ENCODE data around the gene ARF4. TPM values are rescaled to one million over a fixed set of nuclear protein-coding genes. Genes with fewer than 3 reads are reported as not detected.
"Not testable (repeated sequence)": the region's sequence is repeated elsewhere in the genome, so short reads cannot be mapped to it uniquely, and the experiment has no call there.

Gene ARF4
- 100 to 1,000 TPM in 6 of 7 donors, 10 to 100 TPM in 1; 84.5 to 149 (median 131) TPM for total RNA-seq
- 100 to 1,000 TPM; 119 to 295 TPM for polyA plus RNA-seq
- long read RNA-seq, donor 1, transcript ARF4-201 (6 exons, 1,660 nt) = major isoform, 517 of 534 reads
- long read RNA-seq, donor 1, partial matches to known transcripts = 5 of 534 reads
- long read RNA-seq, donor 1, other reads (novel, unspliced or antisense) = 8 of 534 reads
- long read RNA-seq, donor 2, transcript ARF4-201 (6 exons, 1,660 nt) = major isoform, 110 of 121 reads
- long read RNA-seq, donor 2, partial matches to known transcripts = 9 of 121 reads
- long read RNA-seq, donor 2, other reads (novel, unspliced or antisense) = 0 of 121 reads
- long read RNA-seq, donor 3, transcript ARF4-201 (6 exons, 1,660 nt) = major isoform, 194 of 205 reads
- long read RNA-seq, donor 3, partial matches to known transcripts = 2 of 205 reads
- long read RNA-seq, donor 3, other reads (novel, unspliced or antisense) = 6 of 205 reads

- DNase-seq = peak; percentile 99 to 100 (median 100)
- Histone ChIP-seq H3K36me3 (no peaks in the 10 kb centered on the region), H3K4me1 (ENCODE audit: insufficient read depth) (peaks cover 7% of the 10 kb centered on the region), H3K4me3 (peak within 1 kb of the TSS; percentile 97), H3K27me3 (no peaks in the 10 kb centered on the region), H3K27ac (peak within 1 kb of the TSS; percentile 83 to 97), H3K9me3 (no peaks in the 10 kb centered on the region)
- intact Hi-C loops (cut with DNase I) = loop anchor here in 1 of 4 donors (2.0 kb wide), 2 partner anchors 41 to 95 kb away; partner anchors contain the start of genes DENND6A and PDE12
- TF ChIP-seq EP300 (IDR thresholded peaks at IDR 0.05) (no peak), POLR2A (IDR thresholded peaks at IDR 0.05) (peak; percentile 98), CTCF (IDR thresholded peaks at IDR 0.05) (peak in 1 of 3 donors; percentile 17)
- 0 to 1% (median 0%) methylated on average over 40 to 67 of the region's 67 CpGs for WGBS, 3 donors
These were observed at the start of gene ARF4 for GRCh38 chr3:57597127-57597923. Gene ARF4, minus strand, starts transcription at chr3:57597344. Its CDS starts 204 bp downstream, at chr3:57597140.

- Histone ChIP-seq H3K4me3 (no peak overlapping the region), H3K9me3 (no peaks in the 10 kb centered on the region), H3K27me3 (no peaks in the 10 kb centered on the region), H3K27ac (no peak overlapping the region), H3K36me3 (no peaks in the 10 kb centered on the region), H3K4me1 (ENCODE audit: insufficient read depth) (peaks cover 4% of the 10 kb centered on the region)
- 48 to 58% (median 57%) methylated on average over 2 of the region's 2 CpGs for WGBS, 3 donors
- DNase-seq = peak in 3 of 5 donors; percentile 27 to 40 (median 28)
- peak in 1 of 3 donors; percentile 25 for TF ChIP-seq CTCF (IDR thresholded peaks at IDR 0.05)
- TF ChIP-seq EP300 (IDR thresholded peaks at IDR 0.05) = no peak
- TF ChIP-seq POLR2A (IDR thresholded peaks at IDR 0.05) = no peak
- intact Hi-C loops (cut with DNase I) = loop anchor here in 1 of 4 donors (10.0 kb wide), 1 partner anchor 178 kb away; no protein-coding TSS in a partner anchor
These were observed 49.6 kb upstream of the ARF4 start for GRCh38 chr3:57646723-57647122.

DNA sequence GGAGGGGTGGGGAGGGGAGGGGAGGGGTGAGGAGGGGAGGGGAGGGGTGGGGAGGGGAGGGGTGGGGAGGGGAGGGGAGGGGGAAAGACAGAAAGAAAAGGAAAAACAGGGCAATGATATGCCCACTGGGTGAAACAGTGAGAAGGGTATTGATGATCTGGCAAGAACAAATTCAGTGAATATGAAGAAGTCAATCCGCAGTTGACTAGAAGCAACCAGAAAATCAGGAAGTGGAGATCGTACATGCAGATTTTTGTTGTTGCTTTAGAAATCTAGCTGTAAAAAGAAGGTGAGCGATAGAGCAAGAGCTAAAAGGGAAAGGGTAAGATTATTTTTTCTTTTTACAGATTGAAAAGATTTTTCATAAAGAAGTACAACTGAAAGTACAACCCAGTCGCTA, 47.6 kb upstream of the ARF4 start:
- 89 to 93% (median 90%) methylated on average over 4 of the region's 4 CpGs for WGBS, 3 donors
- no peak for TF ChIP-seq CTCF (IDR thresholded peaks at IDR 0.05)
- no peak for TF ChIP-seq EP300 (IDR thresholded peaks at IDR 0.05)
- Histone ChIP-seq H3K9me3 (no peaks in the 10 kb centered on the region), H3K27ac (no peak overlapping the region), H3K36me3 (no peaks in the 10 kb centered on the region), H3K27me3 (no peaks in the 10 kb centered on the region), H3K4me3 (no peak overlapping the region), H3K4me1 (ENCODE audit: insufficient read depth) (peaks cover 4% of the 10 kb centered on the region)
- no peak for DNase-seq
- intact Hi-C loops (cut with DNase I) = loop anchor here in 1 of 4 donors (10.0 kb wide), 1 partner anchor 180 kb away; no protein-coding TSS in a partner anchor

GRCh38 chr3:57637391-57637790, 40.2 kb upstream of the ARF4 start:
- intact Hi-C loops (cut with DNase I) = no loop called here
- no peaks in the 10 kb centered on the region for H3K9me3 ChIP-seq

GRCh38 chr3:57634259-57634658, 37.1 kb upstream of the ARF4 start:
- H3K9me3 ChIP-seq; H3K36me3 ChIP-seq; H3K4me3 ChIP-seq; intact Hi-C loops (cut with DNase I); H3K4me1 ChIP-seq (ENCODE audit: insufficient read depth); DNase-seq; H3K27me3 ChIP-seq; H3K27ac ChIP-seq: not testable (repeated sequence)
- WGBS, 3 donors = 93 to 99% (median 94%) methylated on average over 3 of the region's 3 CpGs

More at GRCh38 chr3:57637391-57637790, 40.2 kb upstream of the ARF4 start:
- Histone ChIP-seq H3K4me1 (ENCODE audit: insufficient read depth) (no peaks in the 10 kb centered on the region), H3K27ac (no peak overlapping the region), H3K4me3 (no peak overlapping the region), H3K27me3 (no peaks in the 10 kb centered on the region), H3K36me3 (no peaks in the 10 kb centered on the region)
- DNase-seq = no peak
- TF ChIP-seq EP300 (IDR thresholded peaks at IDR 0.05) (no peak), CTCF (IDR thresholded peaks at IDR 0.05) (no peak), POLR2A (IDR thresholded peaks at IDR 0.05) (no peak)
